ENCODE results near the gene ZFHX2.
"Not testable (repeated sequence)": the region's sequence is repeated elsewhere in the genome, so short reads cannot be mapped to it uniquely, and the experiment has no call there.

Gene ZFHX2

GRCh38 chr14:23590198-23590597 lies 38.6 kb upstream of the ZFHX2 start:
- Histone ChIP-seq H3K18ac (ENCODE audit: low read depth in 1 of 2, low read length in 2 of 2) (no peak overlapping the region), H3K79me1 (replicated peaks; ENCODE audit: low read length, poor library complexity, severe bottlenecking) (no peaks in the 10 kb centered on the region), H3K36me3 (ENCODE audit: control insufficient read depth in 1 of 2, insufficient read depth in 2 of 2, low read depth in 1 of 2, low read length in 2 of 2) (no peaks in the 10 kb centered on the region), H3K4me2 (ENCODE audit: low read length, poor library complexity, severe bottlenecking) (no peak overlapping the region), H3K4ac (ENCODE audit: low read depth in 1 of 2, low read length in 2 of 2) (no peak overlapping the region), H2BK5ac (ENCODE audit: low read depth, low read length, poor library complexity, severe bottlenecking) (no peak overlapping the region), H2BK12ac (ENCODE audit: low read length in 2 of 2) (no peak overlapping the region), H3K4me1 (ENCODE audit: control insufficient read depth, insufficient read depth, low read depth, low read length) (no peaks in the 10 kb centered on the region), H4K91ac (ENCODE audit: low read length) (no peak overlapping the region), H2AK5ac (ENCODE audit: low read length, severe bottlenecking) (no peak overlapping the region), H3K14ac (ENCODE audit: low read length in 2 of 2) (no peak overlapping the region), H3K27me3 (ENCODE audit: control insufficient read depth in 1 of 2, insufficient read depth in 1 of 2, low read length in 2 of 2) (peaks cover 5 to 19% of the 10 kb centered on the region in 2 experiments), H2BK120ac (ENCODE audit: low read depth, low read length) (no peak overlapping the region), H2AFZ (ENCODE audit: low read depth, low read length) (no peak overlapping the region), H3K23ac (ENCODE audit: low read length in 2 of 2) (no peak overlapping the region), H3K9me3 (ENCODE audit: control insufficient read depth, low read length) (no peaks in the 10 kb centered on the region), H3K4me3 (ENCODE audit: insufficient read depth in 1 of 2, low read depth in 1 of 2, low read length in 2 of 2) (no peak overlapping the region), H3K9ac (ENCODE audit: low read length) (no peak overlapping the region), H3K27ac (ENCODE audit: low read length, poor library complexity, severe bottlenecking) (no peak overlapping the region), H4K8ac (ENCODE audit: low read length) (no peak overlapping the region), H2BK15ac (ENCODE audit: low read depth, poor library complexity, severe bottlenecking) (no peak overlapping the region)
- 60% methylated on average over 1 of the region's 4 CpGs for WGBS
- no peak for DNase-seq

DNA sequence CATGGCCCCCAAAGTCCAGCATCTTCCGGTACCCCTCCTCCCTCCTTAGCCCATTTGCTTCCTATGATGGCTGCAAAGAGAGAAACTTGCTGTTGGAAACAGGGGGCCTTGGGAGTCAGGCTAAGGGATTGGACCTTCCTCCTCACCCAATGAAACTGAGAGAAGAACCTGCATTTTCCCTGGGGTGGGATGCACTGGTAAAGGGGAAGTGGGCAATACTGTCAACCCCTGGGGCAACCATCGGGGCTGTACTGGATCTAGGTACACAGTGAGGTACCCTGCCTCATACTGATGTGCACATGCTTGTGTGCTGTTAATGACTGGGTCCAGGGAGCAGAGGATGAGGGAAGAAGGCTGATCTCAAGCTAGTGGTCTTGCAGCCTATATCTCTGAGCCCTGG lies 38.0 kb upstream of the ZFHX2 start:
- Histone ChIP-seq H3K4me1 (ENCODE audit: control insufficient read depth, insufficient read depth, low read depth, low read length) (no peaks in the 10 kb centered on the region), H3K9me3 (ENCODE audit: control insufficient read depth, low read length) (no peaks in the 10 kb centered on the region), H4K91ac (ENCODE audit: low read length) (no peak overlapping the region), H2BK5ac (ENCODE audit: low read depth, low read length, poor library complexity, severe bottlenecking) (no peak overlapping the region), H3K4me2 (ENCODE audit: low read length, poor library complexity, severe bottlenecking) (no peak overlapping the region), H3K23ac (ENCODE audit: low read length in 2 of 2) (no peak overlapping the region), H3K14ac (ENCODE audit: low read length in 2 of 2) (peak overlapping the region in 1 of 2 experiments; percentile 48), H3K27ac (ENCODE audit: low read length, poor library complexity, severe bottlenecking) (no peak overlapping the region), H3K4me3 (ENCODE audit: insufficient read depth in 1 of 2, low read depth in 1 of 2, low read length in 2 of 2) (no peak overlapping the region), H2AFZ (ENCODE audit: low read depth, low read length) (no peak overlapping the region), H2BK12ac (ENCODE audit: low read length in 2 of 2) (no peak overlapping the region), H4K8ac (ENCODE audit: low read length) (peak overlapping the region; percentile 21), H3K4ac (ENCODE audit: low read depth in 1 of 2, low read length in 2 of 2) (no peak overlapping the region), H2BK120ac (ENCODE audit: low read depth, low read length) (no peak overlapping the region), H3K9ac (ENCODE audit: low read length) (no peak overlapping the region), H3K18ac (ENCODE audit: low read depth in 1 of 2, low read length in 2 of 2) (peak overlapping the region in 1 of 2 experiments; percentile 43), H2BK15ac (ENCODE audit: low read depth, poor library complexity, severe bottlenecking) (no peak overlapping the region), H3K36me3 (ENCODE audit: control insufficient read depth in 1 of 2, insufficient read depth in 2 of 2, low read depth in 1 of 2, low read length in 2 of 2) (no peaks in the 10 kb centered on the region), H2AK5ac (ENCODE audit: low read length, severe bottlenecking) (no peak overlapping the region), H3K79me1 (replicated peaks; ENCODE audit: low read length, poor library complexity, severe bottlenecking) (no peaks in the 10 kb centered on the region), H3K27me3 (ENCODE audit: control insufficient read depth in 1 of 2, insufficient read depth in 1 of 2, low read length in 2 of 2) (peaks cover 5 to 14% of the 10 kb centered on the region in 2 experiments)
- no peak for DNase-seq
- 89% methylated on average over 1 of the region's 2 CpGs for WGBS

DNA sequence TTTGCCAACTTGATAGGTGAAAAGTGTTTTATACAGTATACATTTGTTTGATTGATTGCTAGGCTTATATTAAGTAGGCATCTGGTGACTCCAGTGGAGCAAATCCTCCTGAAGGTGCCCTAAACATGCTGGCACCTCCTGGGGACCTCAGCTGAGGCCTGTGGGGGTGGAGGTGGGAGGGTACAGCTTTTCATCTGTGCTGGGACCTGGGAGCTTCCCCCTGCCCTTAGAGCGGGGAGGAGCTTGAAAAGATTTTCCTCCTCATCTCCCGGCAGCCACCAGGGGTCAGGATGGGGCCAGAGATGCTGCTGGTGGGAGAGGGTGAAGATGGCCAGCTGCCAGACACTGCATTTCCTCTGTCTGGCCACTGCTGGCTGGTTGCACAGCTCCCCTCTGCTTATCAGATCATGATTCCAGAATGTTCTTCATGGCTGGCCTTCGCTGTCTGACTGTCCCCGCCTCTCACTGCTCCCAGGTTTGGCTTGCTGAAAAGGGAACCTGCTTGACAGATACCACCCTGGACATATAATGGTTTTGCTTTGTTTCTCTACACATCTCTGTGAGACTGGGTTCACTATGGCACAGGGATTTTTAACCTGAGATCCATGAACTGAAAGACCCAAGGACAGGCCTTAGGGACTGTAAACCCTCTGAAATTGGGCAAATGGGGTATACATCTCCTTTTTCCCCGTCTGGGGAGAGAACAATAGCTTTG lies 37.5 kb upstream of the ZFHX2 start:
- H3K14ac ChIP-seq (ENCODE audit: low read length in 2 of 2) = no peak overlapping the region
- no peak overlapping the region for H3K4ac ChIP-seq (ENCODE audit: low read depth in 1 of 2, low read length in 2 of 2)

DNA sequence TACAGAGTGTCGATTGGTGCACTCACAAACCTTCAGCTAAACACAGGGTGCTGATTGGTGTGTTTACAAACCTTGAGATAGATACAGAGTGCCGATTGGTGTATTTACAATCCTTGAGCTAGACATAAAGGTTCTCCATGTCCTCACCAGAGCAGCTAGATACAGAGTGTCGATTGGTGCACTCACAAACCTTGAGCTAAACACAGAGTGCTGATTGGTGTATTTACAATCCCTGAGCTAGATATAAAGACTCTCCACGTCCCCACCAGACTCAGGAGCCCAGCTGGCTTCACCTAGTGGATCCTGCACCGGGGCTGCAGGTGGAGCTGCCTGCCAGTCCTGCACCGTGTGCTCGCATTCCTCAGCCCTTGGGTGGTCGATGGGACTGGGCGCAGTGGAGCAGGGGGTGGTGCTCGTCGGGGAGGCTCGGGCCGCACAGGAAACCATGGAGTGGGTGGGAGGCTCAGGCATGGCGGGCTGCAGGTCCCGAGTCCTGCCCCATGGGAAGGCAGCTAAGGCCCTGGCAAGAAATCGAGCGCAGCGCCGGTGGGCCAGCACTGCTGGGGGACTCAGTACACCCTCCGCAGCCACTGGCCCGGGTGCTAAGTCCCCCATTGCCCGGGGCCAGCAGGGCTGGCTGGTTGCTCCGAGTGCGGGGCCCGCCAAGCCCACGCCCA lies 33.1 kb upstream of the ZFHX2 start:
- not testable (repeated sequence) for H2AFZ ChIP-seq (ENCODE audit: low read depth, low read length)
- peaks cover 20 to 27% of the 10 kb centered on the region in 2 experiments for H3K27me3 ChIP-seq (ENCODE audit: control insufficient read depth in 1 of 2, insufficient read depth in 1 of 2, low read length in 2 of 2)

More for the DNA sequence above, 37.5 kb upstream of the ZFHX2 start:
- Histone ChIP-seq H3K9ac (ENCODE audit: low read length) (no peak overlapping the region), H3K27ac (ENCODE audit: low read length, poor library complexity, severe bottlenecking) (no peak overlapping the region), H2BK12ac (ENCODE audit: low read length in 2 of 2) (no peak overlapping the region), H3K4me1 (ENCODE audit: control insufficient read depth, insufficient read depth, low read depth, low read length) (no peaks in the 10 kb centered on the region), H3K79me1 (replicated peaks; ENCODE audit: low read length, poor library complexity, severe bottlenecking) (no peaks in the 10 kb centered on the region), H4K8ac (ENCODE audit: low read length) (no peak overlapping the region), H2BK15ac (ENCODE audit: low read depth, poor library complexity, severe bottlenecking) (no peak overlapping the region), H4K91ac (ENCODE audit: low read length) (no peak overlapping the region), H3K4me3 (ENCODE audit: insufficient read depth in 1 of 2, low read depth in 1 of 2, low read length in 2 of 2) (no peak overlapping the region), H2AK5ac (ENCODE audit: low read length, severe bottlenecking) (no peak overlapping the region), H3K4me2 (ENCODE audit: low read length, poor library complexity, severe bottlenecking) (no peak overlapping the region), H3K18ac (ENCODE audit: low read depth in 1 of 2, low read length in 2 of 2) (no peak overlapping the region), H2BK120ac (ENCODE audit: low read depth, low read length) (no peak overlapping the region), H2AFZ (ENCODE audit: low read depth, low read length) (no peak overlapping the region), H3K36me3 (ENCODE audit: control insufficient read depth in 1 of 2, insufficient read depth in 2 of 2, low read depth in 1 of 2, low read length in 2 of 2) (no peaks in the 10 kb centered on the region), H3K23ac (ENCODE audit: low read length in 2 of 2) (no peak overlapping the region), H2BK5ac (ENCODE audit: low read depth, low read length, poor library complexity, severe bottlenecking) (no peak overlapping the region), H3K9me3 (ENCODE audit: control insufficient read depth, low read length) (no peaks in the 10 kb centered on the region), H3K27me3 (ENCODE audit: control insufficient read depth in 1 of 2, insufficient read depth in 1 of 2, low read length in 2 of 2) (peaks cover 5 to 13% of the 10 kb centered on the region in 2 experiments)
- peak; percentile 91 for DNase-seq
- 2% methylated on average over 3 of the region's 5 CpGs for WGBS

More for the DNA sequence above, 33.1 kb upstream of the ZFHX2 start:
- DNase-seq; H2BK120ac ChIP-seq (ENCODE audit: low read depth, low read length); H2AK5ac ChIP-seq (ENCODE audit: low read length, severe bottlenecking); H3K9me3 ChIP-seq (ENCODE audit: control insufficient read depth, low read length); H3K27ac ChIP-seq (ENCODE audit: low read length, poor library complexity, severe bottlenecking); H3K4me1 ChIP-seq (ENCODE audit: control insufficient read depth, insufficient read depth, low read depth, low read length); H3K4me2 ChIP-seq (ENCODE audit: low read length, poor library complexity, severe bottlenecking); H2BK5ac ChIP-seq (ENCODE audit: low read depth, low read length, poor library complexity, severe bottlenecking); H4K8ac ChIP-seq (ENCODE audit: low read length); H3K14ac ChIP-seq (ENCODE audit: low read length in 2 of 2); H2BK12ac ChIP-seq (ENCODE audit: low read length in 2 of 2); H3K23ac ChIP-seq (ENCODE audit: low read length in 2 of 2); H3K18ac ChIP-seq (ENCODE audit: low read depth in 1 of 2, low read length in 2 of 2); H3K4ac ChIP-seq (ENCODE audit: low read depth in 1 of 2, low read length in 2 of 2); H3K9ac ChIP-seq (ENCODE audit: low read length); H3K4me3 ChIP-seq (ENCODE audit: insufficient read depth in 1 of 2, low read depth in 1 of 2, low read length in 2 of 2); H4K91ac ChIP-seq (ENCODE audit: low read length); H3K36me3 ChIP-seq (ENCODE audit: control insufficient read depth in 1 of 2, insufficient read depth in 2 of 2, low read depth in 1 of 2, low read length in 2 of 2); H3K79me1 ChIP-seq (replicated peaks; ENCODE audit: low read length, poor library complexity, severe bottlenecking); H2BK15ac ChIP-seq (ENCODE audit: low read depth, poor library complexity, severe bottlenecking): not testable (repeated sequence)
- WGBS = 84% methylated on average over 7 of the region's 26 CpGs
